Heart left ventricle (tissue), 13 donors: Measurements from ENCODE around the gene GNG7.

Source experiments
- CTCF ChIP-seq, 12 donors: fragments of 200-600 bp; sonication (generic) in 4 of 12; IDR thresholded peaks; one replicate each; pipeline versions ENCODE4 v1.5.0 to v1.8.0; 2018 to 2022; ENCODE audit warnings: antibody characterized with exemption in 12 of 12, mild to moderate bottlenecking in 5 of 12
- POLR2A ChIP-seq, 2 donors: fragments of 450-650 bp; IDR thresholded peaks; one replicate each; pipeline ENCODE4 v1.6.1; 2017; ENCODE audit warnings: antibody characterized with exemption in 2 of 2, mild to moderate bottlenecking in 2 of 2, moderate library complexity in 2 of 2
- donor health status: ischemic (EF 13 %, LVEDD 7.1; RV severe dilation, severe dysfunction).
- donor health status: DM: no; HTN: yes; CAD: no.
- donor health status: DM: no; HTN: no; CAD: no.
- donor health status: ischemic (EF 25% LVEDD 6.9; RV normal size, moderate dysfunction).
- donor health status: ischemic (EF 25% LVEDD 5.7; RV mildly dilated, moderate dysfunction).
- donor health status: ischemic (EF 35%, LVEDD 5.7; RV mildly dilated, moderate dysfunction).
- donor health status: nonischemic (EF 11% LVEDD 7.7; RV severe dilation, severe dysfunction).
- donor health status: DM: yes; HTN: yes; CAD: no.
- donor health status: PGD.
- donor health status: ischemic (EF 29% LVEDD 5.4; RV normal size, mild dysfunction).
- donor health status: nonischemic (EF 23%, LVEDD 6.1; RV moderate dilation, normal function).

GRCh38 chr19:2711172-2711874 lies 8.8 kb upstream of the GNG7 start:
- TF ChIP-seq CTCF (IDR thresholded peaks at IDR 0.05) (no peak), POLR2A (IDR thresholded peaks at IDR 0.05) (no peak)
